ENCODE measurements around the gene POU3F2. TPM values are rescaled to one million over a fixed set of nuclear protein-coding genes. Genes with fewer than 3 reads are reported as not detected.

POU3F2 gene
- total RNA-seq, 2 experiments from 2014 or later, result not detected

- POLR2A ChIA-PET, result no interaction called here
- no peak for DNase-seq
- Mint-ChIP-seq H3K27me3 (peaks cover 69% of the 10 kb centered on the region), H3K4me1 (peaks cover 21% of the 10 kb centered on the region), H3K36me3 (ENCODE audit: low read depth) (no peaks in the 10 kb centered on the region), H3K27ac (no peak overlapping the region), H3K9me3 (ENCODE audit: low read depth) (no peaks in the 10 kb centered on the region), H3K4me3 (no peak overlapping the region)
- intact Hi-C loops (cut with DNase I, micrococcal nuclease), result no loop called here
- CTCF ChIA-PET, result interaction anchor here (0.6 to 0.8 kb wide), 2 partner anchors 11 to 256 kb away, joined by 3 read pairs; no protein-coding TSS in a partner anchor
- no peak for ATAC-seq
Measured at GRCh38 chr6:98823428-98824161, 10.8 kb upstream of the POU3F2 start.

GRCh38 chr6:98824162-98824901, 10.0 kb upstream of the POU3F2 start:
- peaks cover 70% of the 10 kb centered on the region for H3K27me3 Mint-ChIP-seq
- H3K36me3 Mint-ChIP-seq (ENCODE audit: low read depth), result no peaks in the 10 kb centered on the region
- CTCF ChIA-PET, result no interaction called here
- peak; percentile 33 for DNase-seq
- ATAC-seq, result no peak
- peaks cover 26% of the 10 kb centered on the region for H3K4me1 Mint-ChIP-seq
- intact Hi-C loops (cut with DNase I, micrococcal nuclease), result no loop called here
- H3K27ac Mint-ChIP-seq, result no peak overlapping the region
- H3K4me3 Mint-ChIP-seq, result peak overlapping the region; percentile 16
- POLR2A ChIA-PET, result no interaction called here
- H3K9me3 Mint-ChIP-seq (ENCODE audit: low read depth), result no peaks in the 10 kb centered on the region

- Mint-ChIP-seq H3K27me3 (peaks cover 70% of the 10 kb centered on the region), H3K4me3 (peak overlapping the region; percentile 30), H3K36me3 (ENCODE audit: low read depth) (no peaks in the 10 kb centered on the region), H3K9me3 (ENCODE audit: low read depth) (no peaks in the 10 kb centered on the region), H3K4me1 (peaks cover 28% of the 10 kb centered on the region), H3K27ac (no peak overlapping the region)
- no peak for ATAC-seq
- intact Hi-C loops (cut with DNase I, micrococcal nuclease), result no loop called here
- DNase-seq, result no peak
- POLR2A ChIA-PET, result no interaction called here
- CTCF ChIA-PET, result interaction anchor here (1.1 kb wide), 1 partner anchor 22 kb away, joined by 3 read pairs; no protein-coding TSS in a partner anchor
Measured at GRCh38 chr6:98824902-98825599, 9.3 kb upstream of the POU3F2 start.

- H3K36me3 Mint-ChIP-seq (ENCODE audit: low read depth), result no peaks in the 10 kb centered on the region
- ChIA-PET CTCF (interaction anchor here (0.7 to 1.1 kb wide), 2 partner anchors 11 to 21 kb away, joined by 3 read pairs; no protein-coding TSS in a partner anchor), POLR2A (no interaction called here)
- peaks cover 72% of the 10 kb centered on the region for H3K27me3 Mint-ChIP-seq
- no peak overlapping the region for H3K4me3 Mint-ChIP-seq
- H3K27ac Mint-ChIP-seq, result no peak overlapping the region
- ATAC-seq, result no peak
- DNase-seq, result no peak
- H3K4me1 Mint-ChIP-seq, result peaks cover 28% of the 10 kb centered on the region
- intact Hi-C loops (cut with DNase I, micrococcal nuclease), result no loop called here
- no peaks in the 10 kb centered on the region for H3K9me3 Mint-ChIP-seq (ENCODE audit: low read depth)
Measured at GRCh38 chr6:98825600-98826230, 8.7 kb upstream of the POU3F2 start.

- ChIA-PET POLR2A (no interaction called here), CTCF (interaction anchor here (0.7 to 0.8 kb wide), 2 partner anchors 21 to 25 kb away, joined by 3 read pairs; no protein-coding TSS in a partner anchor)
- DNase-seq, result no peak
- H3K4me3 Mint-ChIP-seq, result no peak overlapping the region
- no peak overlapping the region for H3K27ac Mint-ChIP-seq
- H3K9me3 Mint-ChIP-seq (ENCODE audit: low read depth), result no peaks in the 10 kb centered on the region
- H3K4me1 Mint-ChIP-seq, result peaks cover 43% of the 10 kb centered on the region
- H3K36me3 Mint-ChIP-seq (ENCODE audit: low read depth), result no peaks in the 10 kb centered on the region
- peaks cover 70% of the 10 kb centered on the region for H3K27me3 Mint-ChIP-seq
- no peak for ATAC-seq
- intact Hi-C loops (cut with DNase I, micrococcal nuclease), result no loop called here
Measured at GRCh38 chr6:98827295-98828159, 6.8 kb upstream of the POU3F2 start.

GRCh38 chr6:98828211-98828788, 6.1 kb upstream of the POU3F2 start:
- Mint-ChIP-seq H3K4me1 (peaks cover 50% of the 10 kb centered on the region), H3K27ac (no peak overlapping the region)
- CTCF ChIA-PET, result interaction anchor here (0.8 to 1.1 kb wide), 2 partner anchors 25 to 57 kb away, joined by 3 to 4 read pairs; no protein-coding TSS in a partner anchor

GRCh38 chr6:98828941-98829411, 5.4 kb upstream of the POU3F2 start:
- intact Hi-C loops (cut with DNase I, micrococcal nuclease), result no loop called here
- CTCF ChIA-PET, result interaction anchor here (0.9 to 1.1 kb wide), 3 partner anchors 58 to 771 kb away, joined by 3 to 4 read pairs (median 3); no protein-coding TSS in a partner anchor
- POLR2A ChIA-PET, result no interaction called here
- peaks cover 53% of the 10 kb centered on the region for H3K4me1 Mint-ChIP-seq
- H3K4me3 Mint-ChIP-seq, result no peak overlapping the region
- H3K9me3 Mint-ChIP-seq (ENCODE audit: low read depth), result no peaks in the 10 kb centered on the region
- H3K27me3 Mint-ChIP-seq, result peaks cover 77% of the 10 kb centered on the region
- no peak overlapping the region for H3K27ac Mint-ChIP-seq
- H3K36me3 Mint-ChIP-seq (ENCODE audit: low read depth), result no peaks in the 10 kb centered on the region
- no peak for ATAC-seq
- DNase-seq, result no peak

More at GRCh38 chr6:98828211-98828788, 6.1 kb upstream of the POU3F2 start:
- intact Hi-C loops (cut with DNase I, micrococcal nuclease), result no loop called here
- Mint-ChIP-seq H3K36me3 (ENCODE audit: low read depth) (no peaks in the 10 kb centered on the region), H3K4me3 (no peak overlapping the region), H3K27me3 (peaks cover 77% of the 10 kb centered on the region), H3K9me3 (ENCODE audit: low read depth) (no peaks in the 10 kb centered on the region)
- no peak for DNase-seq
- no peak for ATAC-seq
- POLR2A ChIA-PET, result no interaction called here

GRCh38 chr6:98830146-98830545, 4.2 kb upstream of the POU3F2 start:
- H3K4me3 Mint-ChIP-seq, result no peak overlapping the region
- peaks cover 50% of the 10 kb centered on the region for H3K4me1 Mint-ChIP-seq
- no peaks in the 10 kb centered on the region for H3K9me3 Mint-ChIP-seq (ENCODE audit: low read depth)
- CTCF ChIA-PET, result interaction anchor here (2.5 kb wide), 1 partner anchor 15 kb away, joined by 11 read pairs; no protein-coding TSS in a partner anchor
- ATAC-seq (no peak), DNase-seq (no peak)
- intact Hi-C loops (cut with DNase I, micrococcal nuclease), result loop anchor here (2.0 to 10.0 kb wide), 7 partner anchors 15 to 1635 kb away; partner anchors contain the start of genes FBXL4 (in 1 of the 2), MMS22L (in 1 of the 2), PRDM13 (in 1 of the 2) and SIM1 (in 1 of the 2)
- H3K36me3 Mint-ChIP-seq (ENCODE audit: low read depth), result no peaks in the 10 kb centered on the region
- H3K27ac Mint-ChIP-seq, result no peak overlapping the region
- H3K27me3 Mint-ChIP-seq, result peaks cover 74% of the 10 kb centered on the region
- POLR2A ChIA-PET, result no interaction called here

- Mint-ChIP-seq H3K4me3 (peak overlapping the region; percentile 45), H3K36me3 (ENCODE audit: low read depth) (no peaks in the 10 kb centered on the region), H3K27ac (no peak overlapping the region), H3K4me1 (peaks cover 52% of the 10 kb centered on the region), H3K9me3 (ENCODE audit: low read depth) (no peaks in the 10 kb centered on the region), H3K27me3 (peaks cover 68% of the 10 kb centered on the region)
- ChIA-PET CTCF (interaction anchor here (0.5 to 2.5 kb wide), 3 partner anchors 13 to 1337 kb away, joined by 3 to 11 read pairs (median 3); no protein-coding TSS in a partner anchor), POLR2A (no interaction called here)
- intact Hi-C loops (cut with DNase I, micrococcal nuclease), result loop anchor here (2.0 to 10.0 kb wide), 7 partner anchors 13 to 1633 kb away; partner anchors contain the start of genes FBXL4 (in 1 of the 2), MMS22L (in 1 of the 2), PRDM13 (in 1 of the 2) and SIM1 (in 1 of the 2)
- ATAC-seq (no peak), DNase-seq (peak; percentile 34)
Measured at GRCh38 chr6:98831057-98831958, 3.1 kb upstream of the POU3F2 start.
